Measurements from ENCODE around the gene PROM2.
A peak's percentile ranks its signal among the peaks of the same experiment; 100 is the strongest.
"Not testable (repeated sequence)": the region's sequence is repeated elsewhere in the genome, so short reads cannot be mapped to it uniquely, and the experiment has no call there.

PROM2 gene

GRCh38 chr2:95274291-95275150 is at the start of gene PROM2:
Gene PROM2 (plus strand): TSS chr2:95274449. CDS start chr2:95274586, 137 bp downstream.
- no peak for DNase-seq (ENCODE audit: low read depth)

GRCh38 chr2:95225658-95226057 is 48.6 kb upstream of the PROM2 start:
- no peak for DNase-seq (ENCODE audit: low read depth)

GRCh38 chr2:95231723-95232122 is 42.5 kb upstream of the PROM2 start:
- DNase-seq (ENCODE audit: low read depth) = peak; percentile 13

GRCh38 chr2:95232232-95232631 is 42.0 kb upstream of the PROM2 start:
- DNase-seq (ENCODE audit: low read depth) = no peak

GRCh38 chr2:95234286-95234785 is 39.9 kb upstream of the PROM2 start:
- DNase-seq (ENCODE audit: low read depth) = no peak

- no peak for DNase-seq (ENCODE audit: low read depth)
Observed at GRCh38 chr2:95234816-95235215, 39.4 kb upstream of the PROM2 start.

- no peak for DNase-seq (ENCODE audit: low read depth)
Observed at GRCh38 chr2:95238131-95238530, 36.1 kb upstream of the PROM2 start.

- DNase-seq (ENCODE audit: low read depth) = no peak
Observed at GRCh38 chr2:95240091-95240490, 34.2 kb upstream of the PROM2 start.

- DNase-seq (ENCODE audit: low read depth) = no peak
Observed at GRCh38 chr2:95240556-95240955, 33.7 kb upstream of the PROM2 start.

- not testable (repeated sequence) for DNase-seq (ENCODE audit: low read depth)
Observed at GRCh38 chr2:95242084-95242483, 32.2 kb upstream of the PROM2 start.

- DNase-seq (ENCODE audit: low read depth) = no peak
Observed at GRCh38 chr2:95258271-95258670, 16.0 kb upstream of the PROM2 start.

- no peak for DNase-seq (ENCODE audit: low read depth)
Observed at GRCh38 chr2:95260028-95261023, 13.9 kb upstream of the PROM2 start.

GRCh38 chr2:95261602-95262001 is 12.6 kb upstream of the PROM2 start:
- no peak for DNase-seq (ENCODE audit: low read depth)

GRCh38 chr2:95262896-95263542 is 11.2 kb upstream of the PROM2 start:
- no peak for DNase-seq (ENCODE audit: low read depth)

- DNase-seq (ENCODE audit: low read depth) = no peak
Observed at GRCh38 chr2:95264624-95265023, 9.6 kb upstream of the PROM2 start.

GRCh38 chr2:95265182-95265581 is 9.1 kb upstream of the PROM2 start:
- DNase-seq (ENCODE audit: low read depth) = no peak

GRCh38 chr2:95266781-95267430 is 7.3 kb upstream of the PROM2 start:
- DNase-seq (ENCODE audit: low read depth) = no peak

GRCh38 chr2:95267458-95268210 is 6.6 kb upstream of the PROM2 start:
- DNase-seq (ENCODE audit: low read depth) = peak; percentile 6

- no peak for DNase-seq (ENCODE audit: low read depth)
Observed at GRCh38 chr2:95268211-95269035, 5.8 kb upstream of the PROM2 start.

All from stromal cell of bone marrow (primary cell).